WTC11 (cell line): ENCODE data around the gene UQCR11. TPM values are rescaled to one million over a fixed set of nuclear protein-coding genes. Genes with fewer than 3 reads are reported as not detected.

ENCODE experiments used
- ATAC-seq: fragments of 200-7000 bp; cut with Tn5 transposase; 2 replicates; pipeline ENCODE4 v1.10.0; 2021; ENCODE audit warnings: mild to moderate bottlenecking, moderate library complexity
- CTCF ChIA-PET: fragments of 300-600 bp; sonication (Branson Sonifier 250); formaldehyde crosslinking; loops from one replicate; lab custom pipeline; 2021; ENCODE audit warnings: antibody characterized with exemption; lab: Charles Lee
- POLR2A ChIA-PET: fragments of 350-600 bp; sonication (Branson Sonifier 250); formaldehyde crosslinking; loops from one replicate; lab custom pipeline; 2021; ENCODE audit warnings: antibody characterized with exemption; lab: Charles Lee
- DNase-seq: peaks from one replicate; pipeline ENCODE4 v3.0.0; 2021; ENCODE audit warnings: low spot score
- H3K27ac Mint-ChIP-seq: 2 replicates; pipeline ENCODE4 v1.8.0; 2021; ENCODE audit warnings: mixed read lengths
- H3K27me3 Mint-ChIP-seq: 2 replicates; pipeline ENCODE4 v1.8.0; 2021; ENCODE audit warnings: low read depth, mild to moderate bottlenecking, moderate library complexity, mixed read lengths
- H3K36me3 Mint-ChIP-seq: 2 replicates; pipeline ENCODE4 v1.8.0; 2021; ENCODE audit warnings: mixed read lengths
- H3K4me1 Mint-ChIP-seq: 2 replicates; pipeline ENCODE4 v1.8.0; 2022; ENCODE audit warnings: mixed read lengths
- H3K4me3 Mint-ChIP-seq: 2 replicates; pipeline ENCODE4 v1.8.0; 2021; ENCODE audit warnings: mild to moderate bottlenecking, moderate library complexity, mixed read lengths
- H3K9me3 Mint-ChIP-seq: 2 replicates; pipeline ENCODE4 v1.8.0; 2021; ENCODE audit warnings: mixed read lengths
- AR ChIP-seq: fragments of 250-450 bp; sonication (Bioruptor Pico); IDR thresholded peaks from 2 replicates; pipeline ENCODE4 v1.9.0; 2021; ENCODE audit warnings: mild to moderate bottlenecking
- CDX4 ChIP-seq: fragments of 250-450 bp; sonication (Bioruptor Pico); IDR thresholded peaks from 2 replicates; pipeline ENCODE4 v1.9.0; 2021; ENCODE audit warnings: moderate library complexity, mild to moderate bottlenecking, inconsistent platforms, borderline replicate concordance
- E2F1 ChIP-seq: sonication (generic); formaldehyde crosslinking; IDR thresholded peaks from 2 replicates; pipeline ENCODE4 v1.8.0; 2022; ENCODE audit warnings: mild to moderate bottlenecking, missing genetic modification reagents
- EMX1 ChIP-seq: fragments of 250-450 bp; sonication (Bioruptor Pico); IDR thresholded peaks from 2 replicates; pipeline ENCODE4 v1.8.0; 2021; ENCODE audit warnings: mild to moderate bottlenecking
- ERG ChIP-seq: fragments of 250-450 bp; sonication (Bioruptor Pico); IDR thresholded peaks from 2 replicates; pipeline ENCODE4 v1.8.0; 2021; ENCODE audit warnings: mild to moderate bottlenecking
- KAT7 ChIP-seq: sonication (generic); formaldehyde crosslinking; IDR thresholded peaks from 2 replicates; pipeline ENCODE4 v1.8.1; 2023; ENCODE audit warnings: missing genetic modification reagents, mild to moderate bottlenecking, borderline replicate concordance
- MAX ChIP-seq: sonication (generic); formaldehyde crosslinking; IDR thresholded peaks from 2 replicates; pipeline ENCODE4 v1.8.0; 2022; ENCODE audit warnings: mild to moderate bottlenecking, missing genetic modification reagents
- NR3C1 ChIP-seq: sonication (generic); formaldehyde crosslinking; conservative IDR thresholded peaks from 2 replicates; pipeline ENCODE4 v1.8.1; 2023; ENCODE audit warnings: low read depth, mild to moderate bottlenecking, missing genetic modification reagents
- TP53 ChIP-seq: sonication (generic); formaldehyde crosslinking; IDR thresholded peaks from 2 replicates; pipeline ENCODE4 v1.8.1; 2023; ENCODE audit warnings: mild to moderate bottlenecking, missing genetic modification reagents
- ZNF232 ChIP-seq: sonication (generic); formaldehyde crosslinking; IDR thresholded peaks from 2 replicates; pipeline ENCODE4 v1.8.0; 2022; ENCODE audit warnings: mild to moderate bottlenecking, missing genetic modification reagents
- ZNF317 ChIP-seq: sonication (generic); formaldehyde crosslinking; IDR thresholded peaks from 2 replicates; pipeline ENCODE4 v1.8.1; 2023; ENCODE audit warnings: low read depth, mild to moderate bottlenecking, moderate library complexity, missing genetic modification reagents, borderline replicate concordance
- ZNF396 ChIP-seq: fragments of 250-450 bp; sonication (Bioruptor Pico); IDR thresholded peaks from 2 replicates; pipeline ENCODE4 v1.8.0; 2021; ENCODE audit warnings: mild to moderate bottlenecking, moderate library complexity, borderline replicate concordance
- ZNF423 ChIP-seq: fragments of 250-450 bp; sonication (Bioruptor Pico); IDR thresholded peaks from 2 replicates; pipeline ENCODE4 v2.1.2; 2022; ENCODE audit warnings: mild to moderate bottlenecking, moderate library complexity
- ZSCAN18 ChIP-seq: fragments of 250-450 bp; sonication (Bioruptor Pico); IDR thresholded peaks from 2 replicates; pipeline ENCODE4 v2.1.2; 2022; ENCODE audit warnings: mild to moderate bottlenecking, moderate library complexity
- total RNA-seq: library from RNA; stranded (reverse); gene quantifications from 3 replicates; pipeline ENCODE4 v1.2.3, GENCODE V29; 2021

Gene UQCR11
- total RNA-seq, 1 experiment from 2014 or later, result 198 TPM

- peaks cover 10% of the 10 kb centered on the region for H3K4me1 Mint-ChIP-seq
- H3K4me3 Mint-ChIP-seq, result peak overlapping the region; percentile 85
- TF ChIP-seq EMX1 (CRISPR knock-in tag), result 0 out of 2 replicates have a peak, but pooled peaks have one; percentile 28
- TF ChIP-seq MAX (CRISPR knock-in tag), result peak; percentile 27; the same call in 1 of the 2 replicates
- TF ChIP-seq ZSCAN18 (CRISPR knock-in tag), result no peak
- no peaks in the 10 kb centered on the region for H3K27me3 Mint-ChIP-seq
- DNase-seq (peak; percentile 43), ATAC-seq (peak; percentile 45)
- peaks cover 8% of the 10 kb centered on the region; the same call in 1 of the 2 replicates for H3K36me3 Mint-ChIP-seq
- POLR2A ChIA-PET, result interaction anchor here (0.6 to 1.4 kb wide), 8 partner anchors 15 to 62 kb away, joined by 3 to 4 read pairs (median 4); partner anchors contain the start of gene TCF3
- CTCF ChIA-PET, result interaction anchor here (0.6 to 2.1 kb wide), 13 partner anchors 8 to 412 kb away, joined by 3 to 21 read pairs (median 4); partner anchors contain the start of genes REEP6 and UQCR11
- H3K27ac Mint-ChIP-seq, result peak overlapping the region; percentile 93
- H3K9me3 Mint-ChIP-seq, result no peaks in the 10 kb centered on the region
These were observed 14.4 kb downstream of the UQCR11 start for GRCh38 chr19:1590641-1591397.

GRCh38 chr19:1587872-1588271 lies 17.4 kb downstream of the UQCR11 start:
- CTCF ChIA-PET, result interaction anchor here (0.5 to 2.3 kb wide), 3 partner anchors 41 to 250 kb away, joined by 3 to 16 read pairs (median 3); no protein-coding TSS in a partner anchor
- DNase-seq (no peak), ATAC-seq (no peak)
- Mint-ChIP-seq H3K36me3 (peaks cover 20% of the 10 kb centered on the region), H3K4me3 (no peak overlapping the region), H3K27ac (peak overlapping the region; percentile 84), H3K9me3 (no peaks in the 10 kb centered on the region)
- TF ChIP-seq ZNF232 (no peak), AR (CRISPR knock-in tag) (no peak), MAX (CRISPR knock-in tag) (no peak), ERG (CRISPR knock-in tag) (no peak), ZNF317 (no peak), KAT7 (CRISPR knock-in tag) (no peak), CDX4 (CRISPR knock-in tag) (no peak), ZNF423 (no peak), E2F1 (CRISPR knock-in tag) (no peak), NR3C1 (no peak), TP53 (CRISPR knock-in tag) (no peak), ZNF396 (CRISPR knock-in tag) (no peak)
- TF ChIP-seq, all 79 proteins: peak for 0
- Mint-ChIP-seq H3K27me3 (no peaks in the 10 kb centered on the region), H3K4me1 (peaks cover 10% of the 10 kb centered on the region)
- POLR2A ChIA-PET, result no interaction called here
